ENCODE data around the gene PLXDC2.

GRCh38 chr10:19974554-19974953 lies 158.3 kb downstream of the PLXDC2 start:
- TF ChIP-seq POLR2A (IDR thresholded peaks at IDR 0.05; ENCODE audit: low read depth, low read length): no peak
- no peak for TF ChIP-seq POLR2AphosphoS5 (IDR thresholded peaks at IDR 0.05; ENCODE audit: low read depth, low read length)
- TF ChIP-seq TAF1 (IDR thresholded peaks at IDR 0.05; ENCODE audit: borderline replicate concordance, low read depth, low read length): no peak

All from GM12892 (cell line).